SK-N-SH treated with all-trans-retinoic acid at 6 μM for 48 hours (cell line): ENCODE measurements around the gene SYDE2.

Experiments
- ATAC-seq: fragments of 200-7000 bp; cut with Tn5 transposase; 3 replicates; pipeline ENCODE4 v1.9.1; 2020; ENCODE audit warnings: mild to moderate bottlenecking, moderate library complexity
- ARNTL ChIP-seq: fragments of 450-650 bp; formaldehyde crosslinking; IDR thresholded peaks from 2 replicates; pipeline ENCODE4 v1.5.0; 2020; ENCODE audit warnings: low read depth, mild to moderate bottlenecking, moderate library complexity, borderline replicate concordance
- BACH2 ChIP-seq: fragments of 250-450 bp; sonication (Bioruptor Pico); IDR thresholded peaks from 2 replicates; pipeline ENCODE4 v1.9.0; 2021; ENCODE audit warnings: mild to moderate bottlenecking, borderline replicate concordance
- CREB5 ChIP-seq: fragments of 250-450 bp; sonication (Bioruptor Pico); IDR thresholded peaks from 2 replicates; pipeline ENCODE4 v1.5.1; 2020; ENCODE audit warnings: low read depth, mild to moderate bottlenecking, moderate library complexity
- CSDC2 ChIP-seq: fragments of 250-450 bp; sonication (Bioruptor Pico); IDR thresholded peaks from 2 replicates; pipeline ENCODE4 v1.5.0; 2020; ENCODE audit warnings: mild to moderate bottlenecking, moderate library complexity
- CSRNP3 ChIP-seq: fragments of 250-450 bp; sonication (Bioruptor Pico); IDR thresholded peaks from 2 replicates; pipeline ENCODE4 v1.5.1; 2021; ENCODE audit warnings: mild to moderate bottlenecking, moderate library complexity
- GLIS3 ChIP-seq: fragments of 250-450 bp; sonication (Bioruptor Pico); IDR thresholded peaks from 2 replicates; pipeline ENCODE4 v1.5.0; 2020; ENCODE audit warnings: mild to moderate bottlenecking, moderate library complexity
- ISL1 ChIP-seq: fragments of 250-450 bp; sonication (Bioruptor Pico); IDR thresholded peaks from 2 replicates; pipeline ENCODE4 v2.1.2; 2022; ENCODE audit warnings: mild to moderate bottlenecking, moderate library complexity
- OSR1 ChIP-seq: fragments of 250-450 bp; sonication (Bioruptor Pico); IDR thresholded peaks from 2 replicates; pipeline ENCODE4 v1.8.0; 2022; ENCODE audit warnings: moderate library complexity, mild to moderate bottlenecking, inconsistent platforms
- POU6F1 ChIP-seq: fragments of 250-450 bp; sonication (Bioruptor Pico); IDR thresholded peaks from 2 replicates; pipeline ENCODE4 v1.8.0; 2021; ENCODE audit warnings: low read depth, mild to moderate bottlenecking, moderate library complexity, borderline replicate concordance
- PPARA ChIP-seq: fragments of 250-450 bp; sonication (Bioruptor Pico); IDR thresholded peaks from 2 replicates; pipeline ENCODE4 v1.5.0; 2020; ENCODE audit warnings: mild to moderate bottlenecking, borderline replicate concordance
- RARB ChIP-seq: fragments of 250-450 bp; sonication (Bioruptor Pico); IDR thresholded peaks from 2 replicates; pipeline ENCODE4 v1.8.0; 2021; ENCODE audit warnings: mild to moderate bottlenecking, moderate library complexity
- TCF4 ChIP-seq: fragments of 250-450 bp; sonication (Bioruptor Pico); IDR thresholded peaks from 2 replicates; pipeline ENCODE4 v1.8.0; 2021; ENCODE audit warnings: mild to moderate bottlenecking, moderate library complexity, borderline replicate concordance
- TOX ChIP-seq: fragments of 250-450 bp; sonication (Bioruptor Pico); IDR thresholded peaks from 2 replicates; pipeline ENCODE4 v1.8.0; 2021; ENCODE audit warnings: mild to moderate bottlenecking, moderate library complexity, borderline replicate concordance
- ZC3H10 ChIP-seq: fragments of 250-450 bp; sonication (Bioruptor Pico); IDR thresholded peaks from 2 replicates; pipeline ENCODE4 v1.5.1; 2021; ENCODE audit warnings: mild to moderate bottlenecking, moderate library complexity
- ZFP3 ChIP-seq: fragments of 250-450 bp; sonication (Bioruptor Pico); IDR thresholded peaks from 2 replicates; pipeline ENCODE4 v1.5.0; 2020; ENCODE audit warnings: mild to moderate bottlenecking, moderate library complexity
- ZFP30 ChIP-seq: fragments of 450-650 bp; formaldehyde crosslinking; IDR thresholded peaks from 2 replicates; pipeline ENCODE4 v1.5.0; 2022; ENCODE audit warnings: mild to moderate bottlenecking, moderate library complexity
- ZNF565 ChIP-seq: fragments of 450-650 bp; formaldehyde crosslinking; conservative IDR thresholded peaks from 2 replicates; pipeline ENCODE4 v1.5.0; 2020; ENCODE audit warnings: low read depth, mild to moderate bottlenecking, moderate library complexity
- ZNF70 ChIP-seq: fragments of 450-650 bp; formaldehyde crosslinking; IDR thresholded peaks from 2 replicates; pipeline ENCODE4 v1.5.0; 2020; ENCODE audit warnings: mild to moderate bottlenecking, moderate library complexity
- ZNF8 ChIP-seq: fragments of 450-650 bp; formaldehyde crosslinking; IDR thresholded peaks from 2 replicates; pipeline ENCODE4 v1.5.0; 2020; ENCODE audit warnings: mild to moderate bottlenecking, moderate library complexity

The SYDE2 gene

GRCh38 chr1:85178396-85178795 lies 22.4 kb downstream of the SYDE2 start:
- TF ChIP-seq ZFP30 (CRISPR knock-in tag) (no peak), CSDC2 (CRISPR knock-in tag) (no peak), TCF4 (no peak)
- no peak for ATAC-seq

- TF ChIP-seq CREB5 (no peak), ZNF70 (CRISPR knock-in tag) (no peak), ZNF565 (no peak), BACH2 (CRISPR knock-in tag) (no peak), OSR1 (CRISPR knock-in tag) (no peak), CSDC2 (CRISPR knock-in tag) (no peak), ISL1 (CRISPR knock-in tag) (no peak), CSRNP3 (CRISPR knock-in tag) (no peak), TCF4 (no peak)
- ATAC-seq, result no peak
These were observed 26.3 kb downstream of the SYDE2 start for GRCh38 chr1:85174503-85174902.

GRCh38 chr1:85172684-85173337 lies 28.0 kb downstream of the SYDE2 start:
- ATAC-seq, result no peak
- TF ChIP-seq GLIS3 (no peak), BACH2 (CRISPR knock-in tag) (no peak), RARB (CRISPR knock-in tag) (no peak), CSRNP3 (CRISPR knock-in tag) (no peak), ZFP3 (CRISPR knock-in tag) (no peak)

GRCh38 chr1:85171721-85172120 lies 29.1 kb downstream of the SYDE2 start:
- ATAC-seq, result no peak
- no peak for TF ChIP-seq ZC3H10 (CRISPR knock-in tag)
- no peak for TF ChIP-seq RARB (CRISPR knock-in tag)
- TF ChIP-seq ARNTL (CRISPR knock-in tag), result no peak
- no peak for TF ChIP-seq POU6F1 (CRISPR knock-in tag)
- TF ChIP-seq ZNF70 (CRISPR knock-in tag), result no peak
- TF ChIP-seq ISL1 (CRISPR knock-in tag), result no peak
- no peak for TF ChIP-seq PPARA (CRISPR knock-in tag)
- TF ChIP-seq CSRNP3 (CRISPR knock-in tag), result no peak
- TF ChIP-seq ZFP3 (CRISPR knock-in tag), result no peak
- TF ChIP-seq TOX, result no peak
- no peak for TF ChIP-seq GLIS3
- no peak for TF ChIP-seq OSR1 (CRISPR knock-in tag)
- TF ChIP-seq ZNF565, result no peak
- TF ChIP-seq CREB5, result no peak
- no peak for TF ChIP-seq TCF4
- no peak for TF ChIP-seq ZFP30 (CRISPR knock-in tag)
- no peak for TF ChIP-seq ZNF8 (CRISPR knock-in tag)
